RWPE1 (cell line): ENCODE results near the gene LCN12.
A peak's percentile ranks its signal among the peaks of the same experiment; 100 is the strongest.

Experiments used
- CTCF ChIA-PET: fragments of 350-600 bp; sonication (Branson Sonifier 250); formaldehyde crosslinking; extraction: SDS; loops from one replicate; lab custom pipeline; 2021; lab: Yijun Ruan, JAX
- POLR2A ChIA-PET: fragments of 400-600 bp; formaldehyde crosslinking; extraction: SDS; loops from one replicate; lab custom pipeline; 2020; ENCODE audit warnings: antibody characterized with exemption; ENCODE audit not compliant: low non-redundant PET; lab: Yijun Ruan, JAX
- DNase-seq: peaks from one replicate; pipeline ENCODE4 v3.0.0; 2012; ENCODE audit warnings: low spot score
- H3K27ac ChIP-seq: fragments of 450-650 bp; 2 replicates; pipeline ENCODE4 v1.5.1; 2017
- CTCF ChIP-seq: fragments of 450-650 bp; conservative IDR thresholded peaks from 2 replicates; pipeline ENCODE4 v1.5.1; 2017; ENCODE audit warnings: low read depth, mild to moderate bottlenecking

Gene LCN12

GRCh38 chr9:136943291-136944211 lies 8.5 kb upstream of the LCN12 start:
- ChIA-PET POLR2A (interaction anchor here (0.6 to 0.7 kb wide), 2 partner anchors 13 to 189 kb away, joined by 4 to 6 read pairs; no protein-coding TSS in a partner anchor), CTCF (interaction anchor here (0.6 to 5.9 kb wide), 16 partner anchors 13 to 313 kb away, joined by 3 to 97 read pairs (median 3); partner anchors contain the start of gene LCNL1)
- peak; percentile 76 for DNase-seq
- TF ChIP-seq CTCF = no peak
- peak overlapping the region; percentile 89 for H3K27ac ChIP-seq

GRCh38 chr9:136944212-136944518 lies 7.9 kb upstream of the LCN12 start:
- peak; percentile 61 for DNase-seq
- POLR2A ChIA-PET = interaction anchor here (0.6 kb wide), 1 partner anchor 188 kb away, joined by 4 read pairs; no protein-coding TSS in a partner anchor
- no peak for TF ChIP-seq CTCF
- peak overlapping the region; percentile 89 for H3K27ac ChIP-seq
- CTCF ChIA-PET = interaction anchor here (0.6 to 5.9 kb wide), 13 partner anchors 14 to 313 kb away, joined by 3 to 97 read pairs (median 3); partner anchors contain the start of gene LCNL1

- peak within 1 kb of the TSS; percentile 89 for H3K27ac ChIP-seq
- peak; percentile 100 for TF ChIP-seq CTCF
- CTCF ChIA-PET = interaction anchor here (0.6 to 5.9 kb wide), 12 partner anchors 14 to 312 kb away, joined by 3 to 97 read pairs (median 4); partner anchors contain the start of gene LCNL1
- POLR2A ChIA-PET = interaction anchor here (0.6 kb wide), 1 partner anchor 188 kb away, joined by 4 read pairs; no protein-coding TSS in a partner anchor
- DNase-seq = peak; percentile 100
Observed at GRCh38 chr9:136944519-136945332, 7.3 kb upstream of the LCN12 start, which contains the start of the genes C8G and FBXW5. Gene C8G (plus strand): TSS chr9:136945243. CDS start chr9:136945321, 78 bp downstream. Gene FBXW5 (minus strand): TSS chr9:136944738. CDS start chr9:136944083, 655 bp downstream.

- peak overlapping the region; percentile 89 for H3K27ac ChIP-seq
- POLR2A ChIA-PET = interaction anchor here (0.8 kb wide), 1 partner anchor 47 kb away, joined by 3 read pairs; the partner anchor contains the start of gene PAXX
- CTCF ChIA-PET = interaction anchor here (0.8 to 5.9 kb wide), 3 partner anchors 51 to 91 kb away, joined by 3 to 97 read pairs (median 4); partner anchors contain the start of gene CLIC3
- TF ChIP-seq CTCF = no peak
- DNase-seq = no peak
Observed at GRCh38 chr9:136945333-136946227, 6.5 kb upstream of the LCN12 start.

- POLR2A ChIA-PET = interaction anchor here (0.8 kb wide), 1 partner anchor 46 kb away, joined by 3 read pairs; the partner anchor contains the start of gene PAXX
- CTCF ChIA-PET = interaction anchor here (0.6 to 5.9 kb wide), 6 partner anchors 50 to 156 kb away, joined by 3 to 97 read pairs (median 6); partner anchors contain the start of gene CLIC3
- peak overlapping the region; percentile 89 for H3K27ac ChIP-seq
- DNase-seq = no peak
- TF ChIP-seq CTCF = no peak
Observed at GRCh38 chr9:136946228-136947027, 5.6 kb upstream of the LCN12 start.
